H1 (cell line): ENCODE data around the gene PDE8B. TPM values are rescaled to one million over a fixed set of nuclear protein-coding genes. Genes with fewer than 3 reads are reported as not detected.

ENCODE experiments used
- CTCF ChIA-PET: fragments of 300-600 bp; sonication (Branson Sonifier 250); formaldehyde crosslinking; loops from one replicate; lab custom pipeline; 2021; ENCODE audit not compliant: partially characterized antibody; lab: Charles Lee
- POLR2A ChIA-PET: fragments of 300-600 bp; sonication (Branson Sonifier 250); formaldehyde crosslinking; loops from one replicate; lab custom pipeline; 2021; ENCODE audit warnings: inconsistent platforms; ENCODE audit not compliant: partially characterized antibody; lab: Charles Lee
- DNase-seq, 2 experiments: peaks; one replicate each; pipeline versions ENCODE4 v3.0.0 to v3.0.0-alpha.2; 2010 to 2022; ENCODE audit warnings: low spot score in 2 of 2, low read depth in 1 of 2, mixed read lengths in 1 of 2
- FAIRE-seq: peaks from 2 replicates; lab custom pipeline; 2011; peaks lifted over from hg19 to GRCh38; lab: Jason Lieb, UNC
- H2AFZ ChIP-seq: 2 replicates; pipeline ENCODE4 v1.8.1; 2012; ENCODE audit warnings: low read length, inconsistent platforms
- H2AK5ac ChIP-seq: 2 replicates; pipeline ENCODE4 v1.6.1; 2013; ENCODE audit warnings: low read depth, low read length
- H2BK120ac ChIP-seq: replicated peaks from 2 replicates; pipeline ENCODE3; 2013; ENCODE audit warnings: low read depth, low read length, inconsistent platforms
- H2BK12ac ChIP-seq: 2 replicates; pipeline ENCODE4 v1.6.1; 2013; ENCODE audit warnings: low read depth, low read length
- H2BK15ac ChIP-seq: 2 replicates; pipeline ENCODE4 v1.6.1; 2013; ENCODE audit warnings: low read length
- H2BK20ac ChIP-seq: 2 replicates; pipeline ENCODE4 v1.6.1; 2013; ENCODE audit warnings: low read length
- H2BK5ac ChIP-seq: 2 replicates; pipeline ENCODE4 v1.6.1; 2013; ENCODE audit warnings: low read depth, low read length
- H3K14ac ChIP-seq: 2 replicates; pipeline ENCODE4 v1.6.1; 2013; ENCODE audit warnings: inconsistent platforms; ENCODE audit not compliant: insufficient read length
- H3K18ac ChIP-seq: 2 replicates; pipeline ENCODE4 v1.6.1; 2013; ENCODE audit warnings: low read length; ENCODE audit errors: extremely low read depth
- H3K23ac ChIP-seq: 2 replicates; pipeline ENCODE4 v1.6.1; 2013; ENCODE audit warnings: inconsistent platforms; ENCODE audit not compliant: insufficient read length
- H3K23me2 ChIP-seq: 2 replicates; pipeline ENCODE4 v1.6.1; 2013; ENCODE audit warnings: low read depth, low read length
- H3K27ac ChIP-seq: 2 replicates; pipeline ENCODE4 v1.6.1; 2011; ENCODE audit warnings: low read depth, low read length, inconsistent platforms
- H3K27me3 ChIP-seq, 4 experiments: replicated peaks in 1 of 4; 1 replicate in 1 of 4; 2 replicates in 3 of 4; pipeline versions ENCODE4 v1.6.1 to v1.8.1; 2011 to 2013; ENCODE audit warnings: low read length in 3 of 4, mild to moderate bottlenecking in 3 of 4, inconsistent platforms in 2 of 4, mixed read lengths in 2 of 4, moderate library complexity in 1 of 4; ENCODE audit not compliant: control insufficient read depth in 3 of 4, insufficient read depth in 3 of 4; ENCODE audit errors: extremely low read depth in 1 of 4
- H3K36me3 ChIP-seq, 4 experiments: 2 replicates each; pipeline versions ENCODE4 v1.6.1 to v1.8.1; 2011 to 2013; ENCODE audit warnings: mild to moderate bottlenecking in 4 of 4, low read length in 3 of 4, moderate library complexity in 2 of 4, control low read depth in 1 of 4, inconsistent platforms in 1 of 4; ENCODE audit not compliant: insufficient read depth in 4 of 4, control insufficient read depth in 2 of 4
- H3K4ac ChIP-seq: replicated peaks from 2 replicates; pipeline ENCODE3; 2013; ENCODE audit warnings: low read length, low read depth, mixed read lengths, inconsistent platforms; ENCODE audit not compliant: insufficient read length
- H3K4me1 ChIP-seq, 4 experiments: replicated peaks in 1 of 4; 1 replicate in 1 of 4; 2 replicates in 3 of 4; pipeline versions ENCODE4 v1.6.1 to v1.8.1; 2011 to 2013; ENCODE audit warnings: low read length in 3 of 4, inconsistent platforms in 2 of 4, mixed read lengths in 1 of 4; ENCODE audit not compliant: insufficient read depth in 4 of 4, control insufficient read depth in 3 of 4
- H3K4me2 ChIP-seq, 2 experiments: 2 replicates each; pipeline versions ENCODE4 v1.6.1 to v1.8.1; 2011 to 2013; ENCODE audit warnings: low read depth in 2 of 2, low read length in 2 of 2, control low read depth in 1 of 2, inconsistent platforms in 1 of 2, mild to moderate bottlenecking in 1 of 2; ENCODE audit not compliant: insufficient read depth in 1 of 2
- H3K4me3 ChIP-seq, 4 experiments: fragments of 200-600, 300-600 bp in 1 of 4; sonication (generic), shearing (Covaris generic), sonication (Bioruptor Twin) in 1 of 4; 2 replicates each; pipeline versions ENCODE4 v1.5.1 to v1.8.1; 2011 to 2016; ENCODE audit warnings: low read length in 4 of 4, low read depth in 3 of 4, control low read depth in 2 of 4, inconsistent platforms in 2 of 4, mild to moderate bottlenecking in 2 of 4, mixed read lengths in 1 of 4, moderate library complexity in 1 of 4; ENCODE audit not compliant: insufficient read depth in 2 of 4; ENCODE audit errors: extremely low read depth in 1 of 4
- H3K56ac ChIP-seq: replicated peaks from 2 replicates; pipeline ENCODE3; 2013; ENCODE audit warnings: low read depth, mild to moderate bottlenecking, mixed read lengths, low read length, inconsistent platforms; ENCODE audit not compliant: insufficient read length
- H3K79me1 ChIP-seq: 2 replicates; pipeline ENCODE4 v1.6.1; 2013; ENCODE audit warnings: low read depth, low read length, control low read depth
- H3K79me2 ChIP-seq, 2 experiments: 2 replicates each; pipeline versions ENCODE4 v1.6.1 to v1.8.1; 2012 to 2013; ENCODE audit warnings: low read length in 2 of 2, mild to moderate bottlenecking in 2 of 2, inconsistent platforms in 1 of 2; ENCODE audit not compliant: insufficient read depth in 2 of 2, control insufficient read depth in 1 of 2
- H3K9ac ChIP-seq, 4 experiments: replicated peaks in 1 of 4; 1 replicate in 1 of 4; 2 replicates in 3 of 4; pipeline versions ENCODE4 v1.6.1 to v1.8.1; 2011 to 2013; ENCODE audit warnings: low read depth in 3 of 4, low read length in 3 of 4, control low read depth in 2 of 4, mild to moderate bottlenecking in 2 of 4, moderate library complexity in 2 of 4, inconsistent platforms in 1 of 4; ENCODE audit errors: extremely low read depth in 1 of 4
- H3K9me3 ChIP-seq, 2 experiments: 2 replicates each; pipeline versions ENCODE4 v1.6.1 to v1.8.1; 2012 to 2013; ENCODE audit warnings: mild to moderate bottlenecking in 2 of 2, moderate library complexity in 2 of 2, control low read depth in 1 of 2, inconsistent platforms in 1 of 2, low read depth in 1 of 2, low read length in 1 of 2, mixed read lengths in 1 of 2; ENCODE audit not compliant: insufficient read depth in 2 of 2
- H4K20me1 ChIP-seq, 2 experiments: replicated peaks in 1 of 2; 2 replicates each; pipeline versions ENCODE3 to v1.8.1; 2011 to 2013; ENCODE audit warnings: inconsistent platforms in 2 of 2, low read length in 2 of 2, mild to moderate bottlenecking in 1 of 2; ENCODE audit not compliant: insufficient read depth in 2 of 2, control insufficient read depth in 1 of 2
- H4K5ac ChIP-seq: 2 replicates; pipeline ENCODE4 v1.6.1; 2013; ENCODE audit warnings: low read length, low read depth, mixed read lengths, inconsistent platforms; ENCODE audit not compliant: insufficient read length
- H4K8ac ChIP-seq: 2 replicates; pipeline ENCODE4 v1.8.0; 2013; ENCODE audit warnings: mild to moderate bottlenecking, moderate library complexity, low read length, inconsistent platforms; ENCODE audit not compliant: insufficient read depth; ENCODE audit errors: extremely low read depth
- H4K91ac ChIP-seq: replicated peaks from 2 replicates; pipeline ENCODE3; 2013; ENCODE audit warnings: low read length, mixed read lengths, inconsistent platforms; ENCODE audit not compliant: insufficient read length
- BCL11A ChIP-seq, 2 experiments: IDR thresholded peaks; one replicate each; pipeline ENCODE4 v1.6.1; 2011; ENCODE audit warnings: low read depth in 2 of 2, low read length in 2 of 2, mild to moderate bottlenecking in 2 of 2
- EP300 ChIP-seq, 2 experiments: IDR thresholded peaks; 1 replicate in 1 of 2; 2 replicates in 1 of 2; pipeline ENCODE4 v1.6.1; 2011 to 2012; ENCODE audit warnings: low read depth in 2 of 2, low read length in 2 of 2, mild to moderate bottlenecking in 2 of 2, borderline replicate concordance in 1 of 2, inconsistent platforms in 1 of 2, moderate library complexity in 1 of 2
- HDAC2 ChIP-seq, 2 experiments: fragments of 300-600 bp in 1 of 2; sonication (generic) in 1 of 2; IDR thresholded peaks; 2 replicates each; pipeline ENCODE4 v1.6.1; 2011 to 2012; ENCODE audit warnings: low read depth in 2 of 2, low read length in 2 of 2, mild to moderate bottlenecking in 2 of 2, moderate library complexity in 2 of 2, borderline replicate concordance in 1 of 2, inconsistent platforms in 1 of 2
- JUND ChIP-seq: IDR thresholded peaks from 2 replicates; pipeline ENCODE4 v1.6.1; 2011; ENCODE audit warnings: mild to moderate bottlenecking, improper control_type of control experiment, low read length
- RNF2 ChIP-seq: fragments of 200-900, 300-1000 bp; sonication (generic); IDR thresholded peaks from 2 replicates; pipeline ENCODE4 v1.7.1; 2016; ENCODE audit warnings: borderline replicate concordance, low read depth, mild to moderate bottlenecking, antibody characterized with exemption, low read length; ENCODE audit not compliant: poor library complexity, severe bottlenecking; ENCODE audit errors: missing control alignments
- WGBS, 2 experiments: shearing (Covaris generic) in 1 of 2; methylation state at CpG; one replicate each; pipeline versions ENCODE4 v1.1.6 to v1.1.7; 2013 to 2015; ENCODE audit warnings: low lambda C conversion rate in 2 of 2, mixed read lengths in 2 of 2, inconsistent platforms in 1 of 2, low coverage in 1 of 2, missing lambda C conversion rate in 1 of 2; ENCODE audit not compliant: insufficient replicate concordance in 2 of 2, insufficient coverage in 1 of 2, insufficient read length in 1 of 2; ENCODE audit errors: extremely low coverage in 1 of 2, missing lambda C conversion rate in 1 of 2; 5-methylcytosine and 5-hydroxymethylcytosine counted together
- polyA plus RNA-seq, 7 experiments: library from polyadenylated mRNA; depleted of rRNA in 3 of 7; stranded (reverse) in 5 of 7; unstranded in 2 of 7; fragments of >200 nt in 5 of 7; fragments of 200-250 nt in 2 of 7; gene quantifications; 1 replicate in 5 of 7; 2 replicates in 1 of 7; 4 replicates in 1 of 7; pipeline versions ENCODE4 v1.2.1 to v1.2.3, GENCODE V29; 2011 to 2013; ENCODE audit warnings: missing spikeins in 2 of 7, mixed read lengths in 2 of 7
- total RNA-seq: library from RNA; stranded (reverse); fragmentation: NEBNext Ultra II Directional; extraction: Animal tissue kit (Norgen Biotek cat#: 25700); gene quantifications from 2 replicates; pipeline ENCODE4 v1.2.1, GENCODE V29; 2021

Gene PDE8B
- total and polyA plus RNA-seq, 2 of the 8 experiments (the other 6 are each of a cell fraction or from before 2014, with no cell fraction given): 0.32 to 1.1 TPM

GRCh38 chr5:77438071-77438470 lies 227.6 kb downstream of the PDE8B start:
- CTCF ChIA-PET: interaction anchor here (1.2 to 3.8 kb wide), 6 partner anchors 20 to 351 kb away, joined by 3 to 20 read pairs (median 8); no protein-coding TSS in a partner anchor
- H3K23ac ChIP-seq: no peak overlapping the region
- TF ChIP-seq JUND: no peak
- no peak for TF ChIP-seq HDAC2 (IDR thresholded peaks at IDR 0.05; ENCODE audit: borderline replicate concordance in 1 of 2, low read depth in 2 of 2, low read length in 2 of 2)
- no peak for TF ChIP-seq RNF2
- no peak for TF ChIP-seq EP300 (IDR thresholded peaks at IDR 0.05; ENCODE audit: borderline replicate concordance in 1 of 2, low read depth in 2 of 2, low read length in 2 of 2)
- no peak for TF ChIP-seq BCL11A (IDR thresholded peaks at IDR 0.05; ENCODE audit: low read depth in 2 of 2, low read length in 2 of 2)

More at GRCh38 chr5:77438071-77438470, 227.6 kb downstream of the PDE8B start:
- no peaks in the 10 kb centered on the region for H3K79me1 ChIP-seq
- H3K18ac ChIP-seq: no peak overlapping the region
- DNase-seq (no peak), FAIRE-seq (no peak)
- WGBS, 2 experiments: 74% methylated on average over 3 of the region's 3 CpGs; no CpG with 5 or more reads in 1 of the 2 experiments
- H3K4me1 ChIP-seq: no peaks in the 10 kb centered on the region
- no peaks in the 10 kb centered on the region for H3K27me3 ChIP-seq
- H2AK5ac ChIP-seq: no peak overlapping the region
- no peak overlapping the region for H2AFZ ChIP-seq
- H3K56ac ChIP-seq: no peak overlapping the region
- no peak overlapping the region for H2BK15ac ChIP-seq
- H4K8ac ChIP-seq: no peak overlapping the region
- peaks cover 0 to 5% (median 0%) of the 10 kb centered on the region in 4 experiments; a peak in 2 of 8 replicates for H3K36me3 ChIP-seq
- no peak overlapping the region for H2BK5ac ChIP-seq
- no peaks in the 10 kb centered on the region for H4K20me1 ChIP-seq
- no peak overlapping the region for H3K9ac ChIP-seq
- no peak overlapping the region for H3K4ac ChIP-seq
- no peaks in the 10 kb centered on the region for H3K9me3 ChIP-seq
- no peak overlapping the region for H3K4me2 ChIP-seq
- no peak overlapping the region for H3K27ac ChIP-seq
- POLR2A ChIA-PET: no interaction called here
- no peak overlapping the region for H4K91ac ChIP-seq
- H3K23me2 ChIP-seq: no peaks in the 10 kb centered on the region
- no peak overlapping the region for H2BK20ac ChIP-seq
- H2BK12ac ChIP-seq: no peak overlapping the region
- H3K4me3 ChIP-seq: no peak overlapping the region
- no peak overlapping the region for H3K14ac ChIP-seq
- H2BK120ac ChIP-seq: no peak overlapping the region
- H3K79me2 ChIP-seq: no peaks in the 10 kb centered on the region
- no peak overlapping the region for H4K5ac ChIP-seq
